CD4-positive, alpha-beta memory T cell (primary cell): Measurements from ENCODE around the gene SLC35F6. TPM values are rescaled to one million over a fixed set of nuclear protein-coding genes. Genes with fewer than 3 reads are reported as not detected.

Experiments used
- CTCF ChIA-PET: fragments of 350-600 bp; sonication (Branson Sonifier 250); formaldehyde crosslinking; loops from one replicate; lab custom pipeline; 2021; ENCODE audit warnings: inconsistent platforms; ENCODE audit not compliant: partially characterized antibody; lab: Charles Lee
- POLR2A ChIA-PET: fragments of 350-600 bp; sonication (Branson Sonifier 250); formaldehyde crosslinking; loops from one replicate; lab custom pipeline; 2021; ENCODE audit not compliant: partially characterized antibody; lab: Charles Lee
- DNase-seq, 5 donors: peaks; one replicate each; pipeline versions ENCODE4 v3.0.0 to v3.0.0-alpha.2; 2020 to 2022; ENCODE audit warnings: mixed read lengths in 1 of 5
- H3K27ac ChIP-seq: one replicate; pipeline ENCODE4 v1.7.0; 2013; ENCODE audit warnings: low read depth, low read length
- H3K27me3 ChIP-seq: 2 replicates; pipeline ENCODE4 v1.7.0; 2013; ENCODE audit warnings: mild to moderate bottlenecking, low read length, moderate library complexity; ENCODE audit not compliant: insufficient read depth
- H3K36me3 ChIP-seq: 2 replicates; pipeline ENCODE4 v1.7.0; 2013; ENCODE audit warnings: mild to moderate bottlenecking, low read length, moderate library complexity; ENCODE audit not compliant: insufficient read depth
- H3K4me1 ChIP-seq: 2 replicates; pipeline ENCODE4 v1.7.0; 2013; ENCODE audit warnings: mild to moderate bottlenecking, low read length, moderate library complexity; ENCODE audit not compliant: insufficient read depth
- H3K4me3 ChIP-seq, 2 donors: one replicate each; pipeline ENCODE4 v1.7.0; 2013; ENCODE audit warnings: low read length in 2 of 2, mild to moderate bottlenecking in 1 of 2
- H3K9me3 ChIP-seq, 2 donors: one replicate each; pipeline ENCODE4 v1.7.0; 2013; ENCODE audit warnings: low read length in 2 of 2, control low read depth in 1 of 2; ENCODE audit not compliant: control insufficient read depth in 1 of 2
- H3K27ac Mint-ChIP-seq, 7 donors: one replicate each; pipeline ENCODE4 v1.8.0; 2020 to 2021; ENCODE audit warnings: mixed read lengths in 7 of 7, mild to moderate bottlenecking in 6 of 7, inconsistent platforms in 3 of 7, moderate library complexity in 3 of 7
- H3K27me3 Mint-ChIP-seq, 2 donors: one replicate each; pipeline ENCODE4 v1.8.0; 2020 to 2021; ENCODE audit warnings: mixed read lengths in 2 of 2
- H3K36me3 Mint-ChIP-seq, 2 donors: one replicate each; pipeline ENCODE4 v1.8.0; 2020 to 2021; ENCODE audit warnings: mixed read lengths in 2 of 2, inconsistent platforms in 1 of 2, mild to moderate bottlenecking in 1 of 2
- H3K4me1 Mint-ChIP-seq, 4 donors: one replicate each; pipeline ENCODE4 v1.8.0; 2020 to 2021; ENCODE audit warnings: mixed read lengths in 4 of 4, mild to moderate bottlenecking in 1 of 4
- H3K4me3 Mint-ChIP-seq, 8 donors: one replicate each; pipeline ENCODE4 v1.8.0; 2020 to 2021; ENCODE audit warnings: mixed read lengths in 8 of 8, mild to moderate bottlenecking in 7 of 8, moderate library complexity in 6 of 8, inconsistent platforms in 3 of 8
- H3K9me3 Mint-ChIP-seq, 8 donors: one replicate each; pipeline ENCODE4 v1.8.0; 2020 to 2021; ENCODE audit warnings: mixed read lengths in 8 of 8, mild to moderate bottlenecking in 5 of 8, inconsistent platforms in 3 of 8, moderate library complexity in 1 of 8
- intact Hi-C: fragments of 100-400 bp; cut with micrococcal nuclease; formaldehyde crosslinking; loops from one replicate; pipeline ENCODE4 v1.15.1; 2023
- polyA plus RNA-seq, 2 donors: library from polyadenylated mRNA; unstranded; fragments of 300-500 nt; fragmentation: Illumina TruSeq; gene quantifications; one replicate each; pipeline ENCODE4 v1.2.3, GENCODE V29; 2021
- total RNA-seq, 2 experiments: library from RNA; stranded (reverse); gene quantifications; one replicate each; pipeline ENCODE4 v1.2.3, GENCODE V29; 2021

SLC35F6 gene
- total and polyA plus RNA-seq, 4 experiments from 2014 or later, result 4.8 to 22.2 (median 13.5) TPM

DNA sequence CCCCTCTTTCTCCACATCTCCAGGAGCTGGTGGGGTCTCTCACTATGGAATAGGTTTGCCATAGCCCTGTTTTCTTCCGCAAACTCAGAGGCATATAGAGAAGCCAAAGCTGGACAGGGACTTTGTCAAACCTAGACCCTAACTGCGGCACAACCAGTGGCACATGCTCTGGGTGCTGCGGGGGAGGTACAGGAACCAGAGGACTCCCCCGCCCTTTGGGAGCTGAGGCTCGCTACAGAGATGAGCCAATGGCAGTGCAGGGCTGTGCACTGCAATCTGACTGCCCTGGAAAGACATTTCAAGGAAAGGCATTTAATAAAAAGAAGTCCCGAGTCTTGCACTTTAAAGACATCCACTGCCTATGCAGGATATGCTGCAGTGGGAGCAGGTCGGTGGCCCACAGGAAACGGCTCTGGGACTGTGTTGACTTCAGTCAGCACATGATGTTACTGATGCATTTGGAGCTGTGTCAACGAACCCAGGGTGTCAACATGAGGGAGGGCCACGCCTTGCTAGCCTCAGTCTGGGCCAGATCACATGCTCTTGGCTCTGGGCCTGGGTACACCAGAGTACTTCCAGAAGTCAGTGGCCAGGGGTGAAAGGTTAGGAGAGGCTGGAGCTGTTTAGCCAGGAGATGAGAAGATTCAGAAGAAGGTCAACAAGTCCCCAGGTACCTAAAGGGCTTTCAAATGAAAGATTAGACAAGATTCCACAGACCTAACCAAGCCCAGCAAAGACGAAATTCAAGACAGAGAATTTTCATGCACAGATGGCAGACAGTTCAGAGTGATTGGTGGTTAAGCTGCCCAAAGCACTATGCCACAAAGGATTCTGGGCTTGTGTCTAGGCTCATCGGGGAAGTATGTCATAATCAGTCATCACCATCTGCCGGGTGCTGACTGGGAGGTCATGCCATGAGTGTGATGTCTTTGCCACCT lies 8.2 kb downstream of the SLC35F6 start:
- H3K4me1 Mint-ChIP-seq, result peaks cover 23 to 57% (median 43%) of the 10 kb centered on the region in 4 donors
- H3K27ac ChIP-seq, result no peak overlapping the region
- H3K4me3 Mint-ChIP-seq, result peak overlapping the region; percentile 9 to 75 (median 48)
- H3K36me3 ChIP-seq, result peaks cover 25% of the 10 kb centered on the region
- H3K27ac Mint-ChIP-seq, result peak overlapping the region; percentile 81 to 97 (median 94)
- H3K9me3 ChIP-seq, result no peaks in the 10 kb centered on the region
- H3K27me3 Mint-ChIP-seq, result no peaks in the 10 kb centered on the region
- no peaks in the 10 kb centered on the region for H3K27me3 ChIP-seq
- H3K4me3 ChIP-seq, result no peak overlapping the region
- intact Hi-C loops, result no loop called here
- H3K9me3 Mint-ChIP-seq, result no peaks in the 10 kb centered on the region
- H3K36me3 Mint-ChIP-seq, result peaks cover 7 to 42% of the 10 kb centered on the region in 2 donors
- DNase-seq, result peak; percentile 32 to 62 (median 47)
- ChIA-PET CTCF (interaction anchor here (0.7 to 1.6 kb wide), 3 partner anchors 27 to 74 kb away, joined by 3 to 4 read pairs (median 4); no protein-coding TSS in a partner anchor), POLR2A (interaction anchor here (1.0 to 2.2 kb wide), 2 partner anchors 8 to 14 kb away, joined by 4 to 9 read pairs; partner anchors contain the start of gene SLC35F6)
- H3K4me1 ChIP-seq, result peaks cover 40% of the 10 kb centered on the region

DNA sequence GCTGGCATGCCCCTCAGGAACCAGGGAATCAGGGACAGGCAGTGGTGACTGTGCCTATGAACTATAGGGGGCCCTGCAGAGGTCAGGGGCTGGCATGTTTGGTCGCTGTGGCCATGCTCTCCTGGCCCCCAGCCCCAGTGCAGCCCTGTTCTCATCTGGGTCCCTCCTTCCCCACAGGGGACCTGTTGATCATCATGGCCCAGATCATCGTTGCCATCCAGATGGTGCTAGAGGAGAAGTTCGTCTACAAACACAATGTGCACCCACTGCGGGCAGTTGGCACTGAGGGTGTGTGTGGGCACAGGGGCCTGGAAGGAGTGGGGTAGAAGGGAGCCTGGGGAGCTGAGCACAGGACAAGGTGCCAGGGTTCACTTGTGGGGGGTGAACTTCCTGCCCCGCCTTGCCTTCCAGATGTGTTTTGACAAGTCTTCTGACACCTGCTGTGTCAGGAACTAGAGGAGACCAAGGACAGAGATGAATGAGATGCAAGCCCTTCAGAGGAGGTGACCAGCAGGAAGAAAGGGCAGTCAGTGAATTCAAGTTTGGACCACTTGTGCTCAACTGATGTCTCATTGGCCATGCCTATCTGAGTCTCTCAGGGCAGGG lies 12.2 kb downstream of the SLC35F6 start:
- peaks cover 15 to 23% (median 17%) of the 10 kb centered on the region in 4 donors for H3K4me1 Mint-ChIP-seq
- H3K27me3 Mint-ChIP-seq, result no peaks in the 10 kb centered on the region
- Histone ChIP-seq H3K36me3 (peaks cover 41% of the 10 kb centered on the region), H3K4me3 (no peak overlapping the region), H3K27me3 (no peaks in the 10 kb centered on the region), H3K4me1 (peaks cover 19% of the 10 kb centered on the region), H3K9me3 (no peaks in the 10 kb centered on the region), H3K27ac (no peak overlapping the region)
- H3K27ac Mint-ChIP-seq, result peak overlapping the region in 4 of 7 donors; percentile 22 to 68 (median 48)
- ChIA-PET CTCF (interaction anchor here (1.0 to 1.2 kb wide), 2 partner anchors 9 to 30 kb away, joined by 3 to 4 read pairs; no protein-coding TSS in a partner anchor), POLR2A (interaction anchor here (1.9 kb wide), 1 partner anchor 12 kb away, joined by 7 read pairs; the partner anchor contains the start of gene SLC35F6)
- DNase-seq, result no peak
- peaks cover 23 to 69% of the 10 kb centered on the region in 2 donors for H3K36me3 Mint-ChIP-seq
- no peak overlapping the region for H3K4me3 Mint-ChIP-seq
- intact Hi-C loops, result no loop called here
- H3K9me3 Mint-ChIP-seq, result peaks cover 0 to 2% (median 0%) of the 10 kb centered on the region in 8 donors

DNA sequence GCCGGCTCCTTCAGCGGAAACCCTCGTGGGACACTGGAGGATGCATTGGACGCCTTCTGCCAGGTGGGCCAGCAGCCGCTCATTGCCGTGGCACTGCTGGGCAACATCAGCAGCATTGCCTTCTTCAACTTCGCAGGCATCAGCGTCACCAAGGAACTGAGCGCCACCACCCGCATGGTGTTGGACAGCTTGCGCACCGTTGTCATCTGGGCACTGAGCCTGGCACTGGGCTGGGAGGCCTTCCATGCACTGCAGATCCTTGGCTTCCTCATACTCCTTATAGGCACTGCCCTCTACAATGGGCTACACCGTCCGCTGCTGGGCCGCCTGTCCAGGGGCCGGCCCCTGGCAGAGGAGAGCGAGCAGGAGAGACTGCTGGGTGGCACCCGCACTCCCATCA lies 14.0 kb downstream of the SLC35F6 start:
- ChIA-PET CTCF (interaction anchor here (1.5 kb wide), 1 partner anchor 68 kb away, joined by 3 read pairs; no protein-coding TSS in a partner anchor), POLR2A (no interaction called here)
- intact Hi-C loops, result no loop called here
- Histone ChIP-seq H3K27ac (no peak overlapping the region), H3K36me3 (peaks cover 41% of the 10 kb centered on the region), H3K27me3 (no peaks in the 10 kb centered on the region), H3K4me1 (peaks cover under 1% of the 10 kb centered on the region), H3K4me3 (no peak overlapping the region), H3K9me3 (no peaks in the 10 kb centered on the region)
- DNase-seq, result no peak
- peaks cover 0 to 2% (median 0%) of the 10 kb centered on the region in 8 donors for H3K9me3 Mint-ChIP-seq
- H3K4me1 Mint-ChIP-seq, result peaks cover 0 to 5% (median under 1%) of the 10 kb centered on the region in 4 donors
- H3K27ac Mint-ChIP-seq, result peak overlapping the region in 1 of 7 donors; percentile 12
- no peak overlapping the region for H3K4me3 Mint-ChIP-seq
- peaks cover 23 to 62% of the 10 kb centered on the region in 2 donors for H3K36me3 Mint-ChIP-seq
- no peaks in the 10 kb centered on the region for H3K27me3 Mint-ChIP-seq

DNA sequence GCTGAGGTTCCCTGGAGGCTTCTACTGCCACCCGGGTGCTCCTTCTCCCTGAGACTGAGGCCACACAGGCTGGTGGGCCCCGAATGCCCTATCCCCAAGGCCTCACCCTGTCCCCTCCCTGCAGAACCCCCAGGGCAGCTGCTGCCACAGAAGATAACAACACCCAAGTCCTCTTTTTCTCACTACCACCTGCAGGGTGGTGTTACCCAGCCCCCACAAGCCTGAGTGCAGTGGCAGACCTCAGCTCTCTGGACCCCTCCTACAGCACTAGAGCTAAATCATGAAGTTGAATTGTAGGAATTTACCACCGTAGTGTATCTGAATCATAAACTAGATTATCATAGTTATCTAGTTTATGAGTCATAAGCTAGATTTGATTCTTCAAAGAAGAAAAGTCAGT lies 14.4 kb downstream of the SLC35F6 start:
- DNase-seq, result no peak
- no peak overlapping the region for H3K4me3 ChIP-seq
- H3K9me3 ChIP-seq, result no peaks in the 10 kb centered on the region
- H3K27ac Mint-ChIP-seq, result peak overlapping the region in 2 of 7 donors; percentile 57 to 64
- peaks cover 41% of the 10 kb centered on the region for H3K36me3 ChIP-seq
- H3K4me3 Mint-ChIP-seq, result no peak overlapping the region
- no peak overlapping the region for H3K27ac ChIP-seq
- peaks cover 0 to 2% (median 0%) of the 10 kb centered on the region in 8 donors for H3K9me3 Mint-ChIP-seq
- ChIA-PET CTCF (interaction anchor here (1.5 kb wide), 1 partner anchor 68 kb away, joined by 3 read pairs; no protein-coding TSS in a partner anchor), POLR2A (no interaction called here)
- H3K27me3 Mint-ChIP-seq, result no peaks in the 10 kb centered on the region
- intact Hi-C loops, result no loop called here
- H3K4me1 Mint-ChIP-seq, result peaks cover 0 to 5% (median under 1%) of the 10 kb centered on the region in 4 donors
- no peaks in the 10 kb centered on the region for H3K27me3 ChIP-seq
- H3K36me3 Mint-ChIP-seq, result peaks cover 23 to 62% of the 10 kb centered on the region in 2 donors
- no peaks in the 10 kb centered on the region for H3K4me1 ChIP-seq

- ChIA-PET POLR2A (no interaction called here), CTCF (no interaction called here)
- H3K9me3 ChIP-seq, result no peaks in the 10 kb centered on the region
- Mint-ChIP-seq H3K27ac (no peak overlapping the region), H3K27me3 (no peaks in the 10 kb centered on the region), H3K4me1 (peaks cover under 1 to 3% (median 1%) of the 10 kb centered on the region in 4 donors), H3K9me3 (peaks cover 0 to 2% (median 0%) of the 10 kb centered on the region in 8 donors), H3K4me3 (no peak overlapping the region), H3K36me3 (peaks cover 16 to 52% of the 10 kb centered on the region in 2 donors)
- H3K4me3 ChIP-seq, result no peak overlapping the region
- no peak for DNase-seq
- H3K4me1 ChIP-seq, result peaks cover 6% of the 10 kb centered on the region
- no peaks in the 10 kb centered on the region for H3K27me3 ChIP-seq
- peaks cover 30% of the 10 kb centered on the region for H3K36me3 ChIP-seq
- no peak overlapping the region for H3K27ac ChIP-seq
- intact Hi-C loops, result no loop called here
These were observed 16.2 kb downstream of the SLC35F6 start for GRCh38 chr2:26780203-26780760.

DNA sequence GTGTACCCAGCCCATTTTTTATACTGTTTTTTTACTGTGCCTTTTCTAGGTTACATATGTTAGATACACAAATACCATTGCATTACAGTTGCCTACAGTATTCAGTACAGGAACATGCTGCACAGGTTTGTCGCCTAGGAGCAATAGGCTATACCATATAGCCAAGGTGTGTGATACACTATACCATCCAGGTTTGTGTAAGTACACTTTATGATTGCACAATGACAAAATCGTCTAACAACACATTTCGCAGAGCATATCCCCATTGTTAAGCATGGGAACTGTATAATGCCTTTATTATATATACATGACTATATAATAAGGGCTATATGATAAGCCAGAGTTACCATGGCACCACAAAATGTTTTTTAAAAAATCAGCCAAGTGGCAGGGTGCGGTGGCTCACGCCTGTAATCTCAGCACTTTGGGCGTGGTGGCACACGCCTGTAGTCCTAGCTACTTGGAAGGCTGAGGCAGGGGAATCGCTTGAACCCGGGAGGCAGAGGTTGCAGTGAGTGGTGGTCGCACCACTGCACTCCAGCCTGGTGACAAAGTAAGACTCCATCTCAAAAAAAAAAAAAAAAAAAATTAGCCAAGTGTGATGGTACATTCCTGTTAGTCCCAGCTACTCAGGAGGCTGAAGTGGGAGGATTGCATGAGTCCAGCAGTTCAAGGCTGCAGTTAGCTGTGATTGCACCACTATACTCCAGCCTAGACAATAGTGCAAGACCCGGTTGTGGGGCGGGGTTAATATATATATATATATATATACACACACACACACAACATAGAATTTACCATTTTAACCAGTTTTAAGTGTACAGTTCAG lies 19.0 kb downstream of the SLC35F6 start:
- Histone ChIP-seq H3K9me3 (no peaks in the 10 kb centered on the region), H3K4me1 (peaks cover 14% of the 10 kb centered on the region), H3K4me3 (no peak overlapping the region), H3K36me3 (peaks cover 12% of the 10 kb centered on the region), H3K27me3 (no peaks in the 10 kb centered on the region), H3K27ac (no peak overlapping the region)
- H3K27ac Mint-ChIP-seq, result peak overlapping the region in 2 of 7 donors; percentile 37 to 61
- peaks cover 16 to 26% of the 10 kb centered on the region in 2 donors for H3K36me3 Mint-ChIP-seq
- H3K27me3 Mint-ChIP-seq, result peaks cover 0 to 2% of the 10 kb centered on the region in 2 donors
- ChIA-PET POLR2A (interaction anchor here (0.6 to 0.7 kb wide), 2 partner anchors 436 to 541 kb away, joined by 3 read pairs; no protein-coding TSS in a partner anchor), CTCF (interaction anchor here (1.8 kb wide), 1 partner anchor 38 kb away, joined by 5 read pairs; no protein-coding TSS in a partner anchor)
- DNase-seq, result no peak
- intact Hi-C loops, result no loop called here
- peaks cover 7 to 15% (median 11%) of the 10 kb centered on the region in 4 donors for H3K4me1 Mint-ChIP-seq
- peak overlapping the region in 2 of 8 donors; percentile 13 to 49 for H3K4me3 Mint-ChIP-seq
- peaks cover 0 to 2% (median 0%) of the 10 kb centered on the region in 8 donors for H3K9me3 Mint-ChIP-seq
